Heart right ventricle (tissue), 16 donors: ENCODE results near the gene SAFB2. TPM values are rescaled to one million over a fixed set of nuclear protein-coding genes. Genes with fewer than 3 reads are reported as not detected.

Experiments used
- ATAC-seq, 8 donors: fragments of 200-7000 bp; cut with Tn5 transposase; one replicate each; pipeline ENCODE4 v1.9.1; 2020; ENCODE audit warnings: mild to moderate bottlenecking in 8 of 8, moderate library complexity in 8 of 8, moderate number of reproducible peaks in 1 of 8
- DNase-seq, 2 donors: peaks; one replicate each; pipeline ENCODE4 v3.0.0-alpha.2; 2020
- H3K27ac ChIP-seq, 10 donors: fragments of 200-600 bp; sonication (generic) in 2 of 10; one replicate each; pipeline versions ENCODE4 v1.5.0 to v1.8.0; 2020 to 2022; ENCODE audit warnings: mild to moderate bottlenecking in 3 of 10
- H3K27me3 ChIP-seq, 7 donors: fragments of 200-600 bp; one replicate each; pipeline ENCODE4 v1.8.0; 2021 to 2022; ENCODE audit warnings: mild to moderate bottlenecking in 2 of 7
- H3K36me3 ChIP-seq, 9 donors: fragments of 200-600 bp; sonication (generic) in 1 of 9; one replicate each; pipeline versions ENCODE4 v1.5.0 to v1.8.0; 2020 to 2022; ENCODE audit warnings: mild to moderate bottlenecking in 2 of 9
- H3K4me1 ChIP-seq, 9 donors: fragments of 200-600 bp; sonication (generic) in 1 of 9; one replicate each; pipeline versions ENCODE4 v1.5.0 to v1.8.0; 2020 to 2022; ENCODE audit warnings: mild to moderate bottlenecking in 4 of 9
- H3K4me3 ChIP-seq, 10 donors: fragments of 200-600 bp; sonication (generic) in 2 of 10; one replicate each; pipeline versions ENCODE4 v1.5.0 to v1.8.0; 2020 to 2022; ENCODE audit warnings: mild to moderate bottlenecking in 7 of 10, moderate library complexity in 2 of 10
- H3K9me3 ChIP-seq, 11 donors: fragments of 200-600 bp in 10 of 11; sonication (generic) in 2 of 11; one replicate each; pipeline versions ENCODE4 v1.5.0 to v1.8.0; 2013 to 2022; ENCODE audit warnings: mild to moderate bottlenecking in 2 of 11, control low read depth in 1 of 11, moderate library complexity in 1 of 11
- CTCF ChIP-seq, 9 donors: fragments of 200-600 bp; sonication (generic) in 2 of 9; IDR thresholded peaks; one replicate each; pipeline versions ENCODE4 v1.5.0 to v1.8.0; 2021 to 2022; ENCODE audit warnings: antibody characterized with exemption in 9 of 9, mild to moderate bottlenecking in 5 of 9, moderate library complexity in 1 of 9
- WGBS, 2 donors: extraction: QIAGEN DNeasy Blood & Tissue Kit; methylation state at CpG; one replicate each; pipeline ENCODE4 v1.1.7; 2013; ENCODE audit warnings: inconsistent platforms in 1 of 2; 5-methylcytosine and 5-hydroxymethylcytosine counted together
- intact Hi-C, 10 donors: fragments of 100-400 bp; cut with DNase I; formaldehyde crosslinking; loops; one replicate each; pipeline versions ENCODE4 v1.11.1 to v1.14.2; 2022
- polyA plus RNA-seq, 2 donors: library from polyadenylated mRNA; stranded (reverse); fragments of 200-250 nt; gene quantifications; one replicate each; pipeline ENCODE4 v1.2.3, GENCODE V29; 2013
- total RNA-seq, 10 donors: library from RNA; stranded (reverse); fragmentation: NEBNext Ultra II Directional in 3 of 10; extraction: Animal tissue kit (Norgen Biotek cat#: 25700) in 3 of 10; gene quantifications; one replicate each; pipeline versions ENCODE4 v1.2.1 to v1.2.4, GENCODE V29; 2021 to 2023
- donor health status: Arrhythmogenic right ventricular cardiomyopathy.
- donor health status: ischemic (EF 13 %, LVEDD 7.1; RV severe dilation, severe dysfunction).
- donor health status: healthy with polysubstance abuse.
- donor health status: DM: no; HTN: yes; CAD: no.
- donor health status: DM: no; HTN: no; CAD: no.
- donor health status: ischemic (EF 25% LVEDD 6.9; RV normal size, moderate dysfunction).
- donor health status: ischemic (EF 25% LVEDD 5.7; RV mildly dilated, moderate dysfunction).
- donor health status: healthy.
- donor health status: DM: yes; HTN: yes; CAD: no.
- donor health status: Ischemic cardiomyopathy.
- donor health status: ischemic (EF 35%, LVEDD 5.7; RV mildly dilated, moderate dysfunction).
- donor health status: nonischemic (EF 11% LVEDD 7.7; RV severe dilation, severe dysfunction).
- donor health status: DM: yes; HTN: yes; CAD: no.
- donor health status: PGD.
- donor health status: ischemic (EF 29% LVEDD 5.4; RV normal size, mild dysfunction).
- donor health status: nonischemic (EF 23%, LVEDD 6.1; RV moderate dilation, normal function).

SAFB2 gene
- total and polyA plus RNA-seq, 12 donors = 30.8 to 80.3 (median 45.9) TPM

DNA sequence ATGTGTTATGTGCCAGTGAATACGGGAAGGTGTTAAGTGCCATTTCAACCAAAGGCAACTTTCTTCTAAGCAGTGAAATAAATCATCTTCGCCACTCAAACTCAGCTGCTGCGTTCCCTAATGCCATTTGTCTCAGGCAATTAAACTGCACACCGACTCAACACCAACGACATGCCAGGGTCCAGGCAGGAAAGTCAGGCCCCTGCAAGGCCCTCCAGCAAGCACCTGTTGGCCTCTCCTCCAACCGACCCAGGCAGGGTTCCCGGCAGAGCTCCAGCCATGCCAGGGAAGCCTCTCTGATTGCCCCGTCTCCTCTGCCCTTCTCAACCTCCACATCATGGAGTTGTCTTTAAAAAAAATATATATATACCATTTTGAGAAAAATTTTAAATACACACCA is 21.8 kb downstream of the SAFB2 start:
- no peaks in the 10 kb centered on the region for H3K27me3 ChIP-seq
- DNase-seq (no peak), ATAC-seq (no peak)
- no peak overlapping the region for H3K4me3 ChIP-seq
- 89 to 92% methylated on average over 8 of the region's 8 CpGs for WGBS, 2 donors
- no peak for TF ChIP-seq CTCF (IDR thresholded peaks at IDR 0.05)
- intact Hi-C loops = no loop called here
- H3K27ac ChIP-seq = no peak overlapping the region
- no peaks in the 10 kb centered on the region for H3K9me3 ChIP-seq
- H3K4me1 ChIP-seq = peaks cover 0 to 4% (median 0%) of the 10 kb centered on the region in 9 donors
- peaks cover 10 to 100% (median 88%) of the 10 kb centered on the region in 9 donors for H3K36me3 ChIP-seq

GRCh38 chr19:5595745-5596144 is 26.8 kb downstream of the SAFB2 start:
- intact Hi-C loops = no loop called here
- Histone ChIP-seq H3K36me3 (peaks cover 19 to 100% (median 98%) of the 10 kb centered on the region in 9 donors), H3K27me3 (no peaks in the 10 kb centered on the region), H3K4me3 (no peak overlapping the region), H3K4me1 (peaks cover 0 to 4% (median 0%) of the 10 kb centered on the region in 9 donors), H3K9me3 (no peaks in the 10 kb centered on the region), H3K27ac (no peak overlapping the region)
- 95 to 96% methylated on average over 9 of the region's 9 CpGs for WGBS, 2 donors
- DNase-seq (no peak), ATAC-seq (no peak)
- no peak for TF ChIP-seq CTCF (IDR thresholded peaks at IDR 0.05)

DNA sequence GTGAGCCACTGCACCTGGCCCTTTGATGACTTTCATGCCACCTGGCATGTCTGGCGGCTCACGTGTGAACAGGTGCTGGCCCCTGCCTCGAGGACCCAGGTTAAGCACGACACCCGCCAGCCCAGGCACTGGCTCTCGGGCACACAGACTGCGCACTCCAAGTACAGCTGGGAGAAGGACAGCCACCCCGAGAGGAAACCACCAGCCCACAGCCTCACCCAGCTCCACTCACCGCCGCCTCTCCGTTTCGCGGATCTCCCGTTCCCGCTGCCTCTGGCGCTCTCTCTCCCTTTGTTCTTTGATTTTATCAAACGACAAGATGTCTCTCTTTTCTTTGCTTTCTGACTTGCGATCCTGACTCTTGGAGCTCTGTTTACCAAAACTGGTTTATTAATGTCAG is 27.4 kb downstream of the SAFB2 start:
- peaks cover 19 to 100% (median 98%) of the 10 kb centered on the region in 9 donors for H3K36me3 ChIP-seq
- intact Hi-C loops = no loop called here
- no peak for DNase-seq
- no peak overlapping the region for H3K4me3 ChIP-seq
- ATAC-seq = no peak
- H3K4me1 ChIP-seq = peaks cover 0 to 3% (median 0%) of the 10 kb centered on the region in 9 donors
- no peaks in the 10 kb centered on the region for H3K27me3 ChIP-seq
- 96% methylated on average over 18 of the region's 18 CpGs for WGBS, 2 donors
- no peaks in the 10 kb centered on the region for H3K9me3 ChIP-seq
- H3K27ac ChIP-seq = no peak overlapping the region
- no peak for TF ChIP-seq CTCF (IDR thresholded peaks at IDR 0.05)

DNA sequence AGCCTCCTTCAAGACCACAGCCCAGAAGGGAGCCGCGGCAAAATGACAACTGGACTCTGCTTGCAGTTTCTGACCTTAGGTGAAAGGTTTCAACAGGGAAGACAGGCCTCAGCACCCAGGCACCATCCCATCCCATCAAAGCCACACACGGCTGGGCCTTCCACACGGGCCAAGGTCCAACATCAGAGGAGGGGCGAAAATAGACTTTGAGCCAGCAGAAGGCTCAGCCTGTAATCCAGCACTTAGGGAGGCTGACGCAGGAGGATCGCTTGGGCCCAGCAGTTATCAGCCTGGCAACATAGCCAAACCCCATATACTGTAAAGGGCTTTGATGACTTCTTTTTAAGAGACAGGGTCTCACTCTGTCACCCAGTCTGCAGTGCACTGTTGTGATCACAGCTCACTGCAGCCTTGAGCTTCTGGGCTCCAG is 28.0 kb downstream of the SAFB2 start:
- H3K36me3 ChIP-seq = peaks cover 19 to 100% (median 98%) of the 10 kb centered on the region in 9 donors
- no peak for ATAC-seq
- DNase-seq = no peak
- WGBS, 2 donors = 89 to 90% methylated on average over 7 of the region's 7 CpGs
- no peak overlapping the region for H3K27ac ChIP-seq
- intact Hi-C loops = no loop called here
- TF ChIP-seq CTCF (IDR thresholded peaks at IDR 0.05) = no peak
- H3K4me1 ChIP-seq = no peaks in the 10 kb centered on the region
- no peaks in the 10 kb centered on the region for H3K9me3 ChIP-seq
- H3K4me3 ChIP-seq = no peak overlapping the region
- H3K27me3 ChIP-seq = no peaks in the 10 kb centered on the region
